HG02970 (cell line): ENCODE results near the gene ZNF709.
"Not testable (repeated sequence)": the region's sequence is repeated elsewhere in the genome, so short reads cannot be mapped to it uniquely, and the experiment has no call there.

ENCODE experiments used
- ATAC-seq: cut with Tn5 transposase; IDR thresholded peaks from one replicate; pipeline ENCODE4 v1.9.1; 2021; ENCODE audit warnings: mild to moderate bottlenecking, moderate library complexity, moderate number of reproducible peaks; ENCODE audit not compliant: unreplicated experiment, low FRiP score

ZNF709 gene

DNA sequence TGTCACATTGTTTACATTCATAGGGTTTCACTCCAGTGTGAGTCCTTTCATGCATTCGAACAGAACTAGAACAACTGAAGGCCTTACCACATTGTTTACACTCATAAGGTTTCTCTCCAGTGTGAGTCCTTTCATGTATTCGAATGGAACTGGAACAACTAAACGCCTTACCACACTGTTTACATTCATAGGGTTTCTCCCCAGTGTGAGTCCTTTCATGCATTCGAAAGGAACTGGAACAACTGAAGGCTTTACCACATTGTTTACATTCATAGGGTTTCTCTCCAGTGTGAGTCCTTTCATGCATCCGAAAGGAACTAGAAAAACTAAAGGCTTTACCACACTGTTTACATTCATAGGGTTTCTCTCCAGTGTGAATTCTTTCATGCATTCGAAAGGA is 20.5 kb downstream of the ZNF709 start:
- not testable (repeated sequence) for ATAC-seq

DNA sequence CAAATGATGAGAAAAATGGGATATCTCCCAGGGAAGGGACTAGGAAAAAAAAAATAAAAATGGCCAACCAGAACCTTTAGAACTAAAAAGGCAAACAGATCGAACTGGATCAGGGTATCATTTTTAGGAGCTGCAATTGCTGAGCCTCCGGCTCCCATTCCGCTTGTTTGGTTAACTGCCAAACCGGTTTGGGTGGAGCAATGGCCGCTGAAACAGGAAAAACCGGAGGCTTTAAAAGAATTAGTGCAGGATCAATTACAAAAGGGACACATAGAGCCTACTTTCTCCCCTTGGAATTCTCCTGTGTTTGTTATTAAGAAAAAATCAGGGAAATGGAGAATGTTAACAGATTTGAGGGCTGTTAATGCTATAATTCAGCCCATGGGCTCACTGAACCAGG is 31.1 kb downstream of the ZNF709 start:
- ATAC-seq = no peak

GRCh38 chr19:12450844-12451243 is 33.8 kb downstream of the ZNF709 start:
- no peak for ATAC-seq

DNA sequence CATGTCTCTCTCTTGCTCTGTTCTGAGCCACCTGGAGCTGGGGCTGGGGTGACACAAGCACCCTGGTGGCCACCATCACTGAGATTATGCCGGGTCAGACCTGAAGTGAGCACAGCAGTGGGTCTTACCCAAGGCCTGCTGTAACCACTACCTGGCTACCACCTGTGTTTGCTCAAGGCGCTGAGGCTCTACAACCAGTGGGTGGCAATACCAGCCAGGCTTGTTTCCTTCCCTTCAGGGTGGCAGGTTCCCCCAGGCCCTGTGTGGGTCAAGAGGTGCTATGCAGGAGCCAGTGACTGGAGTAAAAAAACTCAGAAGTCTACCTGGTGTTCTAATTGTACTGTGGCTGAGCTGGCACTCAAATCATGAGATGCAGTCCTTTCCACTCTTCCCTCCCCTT is 35.8 kb downstream of the ZNF709 start:
- no peak for ATAC-seq

GRCh38 chr19:12440541-12441316 is 43.9 kb downstream of the ZNF709 start, which contains the start of gene ZNF443:
Gene ZNF443 (minus strand): TSS chr19:12441021. CDS start chr19:12440914, 107 bp downstream.
- peak; percentile 83 for ATAC-seq

- ATAC-seq = peak; percentile 37
Observed at GRCh38 chr19:12439686-12440540, 44.7 kb downstream of the ZNF709 start.

GRCh38 chr19:12430726-12431299 is 53.8 kb downstream of the ZNF709 start:
- not testable (repeated sequence) for ATAC-seq

DNA sequence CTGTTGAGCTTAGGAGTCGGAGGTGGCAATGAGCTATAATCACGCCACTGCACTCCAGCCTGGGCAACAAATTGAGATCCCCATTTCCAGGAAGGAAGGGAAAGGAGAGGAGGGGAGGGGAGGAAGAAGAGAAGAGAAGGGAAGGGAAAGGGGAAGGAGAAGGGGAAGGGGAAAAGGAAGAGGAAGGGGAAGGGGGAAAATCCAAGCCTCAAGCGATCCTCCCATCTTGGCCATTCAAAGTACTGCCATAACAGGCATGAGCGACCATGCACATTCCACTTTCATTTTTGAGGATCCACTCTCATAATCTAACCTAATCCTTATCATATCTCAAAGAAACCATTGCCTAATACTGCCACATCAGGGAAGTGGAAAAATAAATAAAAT is 58.7 kb downstream of the ZNF709 start:
- ATAC-seq = no peak

DNA sequence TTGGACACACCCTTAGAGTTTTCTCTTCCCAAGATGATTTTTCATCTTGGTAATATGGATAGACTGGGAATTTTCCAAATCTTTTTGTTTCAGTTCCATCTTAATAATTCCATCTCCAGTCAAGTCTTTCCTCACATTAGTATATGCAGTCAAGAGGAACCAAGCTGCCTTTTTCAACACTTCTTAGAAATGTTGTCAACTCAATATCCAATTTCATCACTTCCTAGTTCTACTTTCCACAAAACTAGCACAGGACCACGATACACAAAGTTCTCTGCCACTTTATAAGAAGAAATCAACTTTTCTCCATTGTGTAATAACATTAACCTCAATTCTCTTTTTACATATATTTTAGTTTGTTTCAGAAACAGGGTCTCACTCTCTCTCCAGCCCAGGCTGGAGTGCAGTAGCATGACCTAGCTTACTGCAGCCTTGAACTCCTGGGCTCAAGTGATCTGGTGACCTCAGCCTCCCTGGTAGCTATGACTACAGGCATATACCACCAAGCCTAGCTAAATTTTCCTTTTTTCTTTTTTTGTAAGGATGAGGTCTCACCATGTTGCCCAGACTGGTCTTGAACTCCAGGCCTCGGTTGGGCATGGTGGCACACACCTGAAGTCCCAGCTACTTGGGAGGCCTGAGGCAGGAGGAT is 59.3 kb downstream of the ZNF709 start:
- ATAC-seq = no peak

- ATAC-seq = not testable (repeated sequence)
Observed at GRCh38 chr19:12417273-12417672, 67.3 kb downstream of the ZNF709 start.

DNA sequence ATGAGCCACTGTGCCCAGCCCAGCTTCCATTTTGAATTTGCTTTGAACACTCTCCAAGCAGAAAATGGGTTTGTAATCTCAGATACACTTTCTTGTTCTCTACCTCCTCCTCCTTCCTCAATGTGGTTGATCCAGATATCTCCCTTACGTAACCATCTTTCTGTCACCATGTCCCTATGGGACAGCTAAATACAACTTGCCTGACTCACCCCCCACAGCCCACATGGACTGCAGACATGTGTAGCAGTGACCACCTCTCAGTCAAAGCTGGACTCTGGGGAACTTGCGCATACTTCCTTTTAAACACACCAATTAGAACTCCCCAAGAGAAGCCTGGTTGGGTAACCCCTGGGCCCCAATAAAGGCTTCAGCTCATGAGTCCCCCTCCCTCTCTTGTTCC is 72.7 kb downstream of the ZNF709 start:
- ATAC-seq = no peak
